NOMO-1 treated with DMSO at 0.1 percent for 48 hours (cell line): Measurements from ENCODE around the gene AGBL4.
"Not testable (repeated sequence)": the region's sequence is repeated elsewhere in the genome, so short reads cannot be mapped to it uniquely, and the experiment has no call there.

ENCODE experiments used
- DNase-seq: peaks from one replicate; lab custom pipeline; 2025; ENCODE audit not compliant: unreplicated experiment; lab: John Stamatoyannopoulos, UW

Gene AGBL4

GRCh38 chr1:49448200-49448599, 575.6 kb downstream of the AGBL4 start:
- no peak for DNase-seq

GRCh38 chr1:49436865-49437264, 586.9 kb downstream of the AGBL4 start:
- no peak for DNase-seq

- DNase-seq: no peak
Observed at GRCh38 chr1:49435291-49435690, 588.5 kb downstream of the AGBL4 start.

GRCh38 chr1:49424782-49425181, 599.0 kb downstream of the AGBL4 start:
- DNase-seq: no peak

GRCh38 chr1:49416758-49417157, 607.0 kb downstream of the AGBL4 start:
- DNase-seq: no peak

DNA sequence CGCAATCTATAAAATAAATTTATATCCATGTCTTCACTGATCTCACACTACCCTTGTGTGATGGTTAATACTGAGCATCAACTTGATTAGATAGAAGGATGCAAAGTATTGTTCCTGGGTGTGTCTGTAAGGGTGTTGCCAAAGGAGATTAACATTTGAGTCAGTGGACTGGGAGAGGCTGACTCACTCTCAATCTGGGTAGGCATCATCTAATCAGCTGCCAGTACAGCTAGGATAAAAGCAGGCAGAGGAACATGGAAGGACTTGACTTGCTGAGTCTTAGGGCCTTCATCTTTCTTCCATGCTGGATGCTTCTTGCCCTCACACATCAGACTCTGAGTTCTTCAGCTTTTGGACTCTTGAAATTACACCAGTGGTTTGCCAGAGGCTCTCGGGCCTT, 615.4 kb downstream of the AGBL4 start:
- no peak for DNase-seq

DNA sequence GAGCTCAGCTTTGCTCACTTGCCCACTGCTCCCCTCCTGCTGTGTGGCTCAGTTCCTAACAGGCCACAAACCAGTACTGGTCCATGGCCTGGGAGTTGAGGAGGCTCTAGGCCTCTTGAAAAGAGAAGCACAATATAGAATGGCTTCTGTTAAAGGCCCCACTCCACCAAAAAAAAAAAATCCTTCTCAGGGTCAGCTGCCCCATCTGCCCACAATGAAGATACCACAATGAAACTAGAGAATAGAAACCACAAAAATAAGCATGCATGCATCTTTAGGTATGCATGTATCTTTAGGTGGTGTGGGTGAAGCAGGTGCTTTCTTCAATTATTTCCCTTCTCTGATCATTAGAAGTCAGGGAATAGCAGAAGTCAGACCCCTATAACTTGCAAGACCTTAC, 626.7 kb downstream of the AGBL4 start:
- DNase-seq: no peak

GRCh38 chr1:49394200-49394599, 629.6 kb downstream of the AGBL4 start:
- DNase-seq: no peak

DNA sequence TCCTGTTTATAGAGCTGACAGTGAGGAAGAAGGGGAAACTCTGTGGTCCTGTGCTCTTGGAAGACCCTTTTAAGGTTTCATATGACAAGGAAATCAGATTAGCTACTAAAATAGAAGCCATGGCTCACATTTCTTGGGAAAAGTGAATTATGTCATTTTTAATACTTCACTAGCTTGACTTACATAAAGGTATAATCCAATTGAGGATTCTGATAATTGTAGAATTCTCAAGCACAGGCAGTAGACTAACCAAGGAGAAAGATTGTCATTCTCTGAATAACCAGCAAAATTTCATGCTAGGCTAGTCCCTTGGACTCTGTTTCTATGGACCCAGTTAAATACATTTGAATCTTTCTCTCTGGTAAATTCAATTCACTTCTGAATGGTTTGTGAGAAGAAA, 634.1 kb downstream of the AGBL4 start:
- DNase-seq: no peak

DNA sequence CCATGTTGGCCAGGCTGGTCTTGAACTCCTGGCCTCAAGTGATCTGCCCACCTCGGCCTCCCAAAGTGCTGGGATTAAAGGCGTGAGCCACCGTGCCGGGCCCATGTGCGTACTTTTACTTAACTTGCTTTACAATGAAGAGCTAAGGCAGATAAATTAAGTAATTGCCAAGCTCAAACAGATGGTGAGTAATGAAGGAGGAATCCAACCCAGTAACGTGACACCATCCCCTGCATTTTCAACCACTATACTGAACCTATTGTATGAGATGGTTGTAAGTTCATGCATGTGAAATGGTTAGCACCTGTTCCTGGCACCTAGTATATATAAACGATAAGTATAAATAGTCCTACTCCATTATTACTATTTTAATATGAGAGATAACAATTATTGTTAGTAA, 659.1 kb downstream of the AGBL4 start:
- DNase-seq: no peak

- DNase-seq: no peak
Observed at GRCh38 chr1:49363628-49364027, 660.1 kb downstream of the AGBL4 start.

- DNase-seq: no peak
Observed at GRCh38 chr1:49358036-49358435, 665.7 kb downstream of the AGBL4 start.

- no peak for DNase-seq
Observed at GRCh38 chr1:49356594-49356993, 667.2 kb downstream of the AGBL4 start.

- no peak for DNase-seq
Observed at GRCh38 chr1:49351768-49352167, 672.0 kb downstream of the AGBL4 start.

DNA sequence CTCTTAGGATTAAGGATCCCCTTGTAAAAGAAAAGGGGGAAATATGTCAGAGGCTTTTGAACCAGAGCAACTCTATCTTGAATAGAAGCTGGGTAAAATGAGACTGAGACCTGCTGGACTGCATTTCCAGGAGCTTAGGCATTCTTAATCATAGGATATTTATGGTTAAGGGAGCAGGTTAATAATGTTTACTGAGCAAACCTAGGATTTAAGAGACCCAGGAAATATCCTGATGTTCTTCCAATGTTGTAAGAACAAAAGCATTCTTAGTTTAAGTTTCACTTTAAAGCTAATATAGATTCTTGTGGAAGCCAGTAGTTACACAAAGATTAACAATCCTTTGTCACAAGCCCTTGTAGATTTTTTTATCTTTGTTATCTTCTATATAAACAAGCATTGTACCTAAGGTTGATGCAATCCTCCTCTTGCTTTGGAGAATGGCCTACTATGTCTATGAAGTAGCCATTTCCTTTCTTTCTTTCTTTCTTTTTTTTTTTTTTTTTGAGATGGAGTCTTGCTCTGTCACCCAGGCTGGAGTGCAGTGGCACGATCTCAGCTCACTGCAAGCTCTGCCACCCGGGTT, 676.9 kb downstream of the AGBL4 start:
- no peak for DNase-seq

- DNase-seq: no peak
Observed at GRCh38 chr1:49340576-49340975, 683.2 kb downstream of the AGBL4 start.

- no peak for DNase-seq
Observed at GRCh38 chr1:49339043-49339442, 684.7 kb downstream of the AGBL4 start.

- DNase-seq: no peak
Observed at GRCh38 chr1:49337251-49337650, 686.5 kb downstream of the AGBL4 start.

DNA sequence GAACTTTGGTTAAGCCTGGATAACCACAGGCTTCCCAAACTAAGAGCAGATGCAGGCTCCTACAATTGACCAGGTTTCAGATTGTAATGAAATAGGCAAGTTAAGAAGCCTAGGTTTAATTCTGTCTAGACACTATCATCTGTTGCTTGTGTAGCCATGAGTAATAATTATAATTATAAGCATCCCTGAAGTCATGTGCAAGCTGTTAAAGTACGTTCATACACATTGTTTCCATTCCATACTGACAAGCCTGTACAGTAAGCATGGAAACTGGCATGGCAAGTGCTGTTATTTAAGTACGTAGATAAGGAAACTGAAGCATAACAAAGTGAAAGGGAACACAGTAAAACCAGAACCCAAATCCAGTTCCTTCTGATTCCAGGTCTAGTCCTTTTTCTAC, 689.8 kb downstream of the AGBL4 start:
- no peak for DNase-seq

GRCh38 chr1:49331066-49331852, 692.5 kb downstream of the AGBL4 start:
- no peak for DNase-seq

DNA sequence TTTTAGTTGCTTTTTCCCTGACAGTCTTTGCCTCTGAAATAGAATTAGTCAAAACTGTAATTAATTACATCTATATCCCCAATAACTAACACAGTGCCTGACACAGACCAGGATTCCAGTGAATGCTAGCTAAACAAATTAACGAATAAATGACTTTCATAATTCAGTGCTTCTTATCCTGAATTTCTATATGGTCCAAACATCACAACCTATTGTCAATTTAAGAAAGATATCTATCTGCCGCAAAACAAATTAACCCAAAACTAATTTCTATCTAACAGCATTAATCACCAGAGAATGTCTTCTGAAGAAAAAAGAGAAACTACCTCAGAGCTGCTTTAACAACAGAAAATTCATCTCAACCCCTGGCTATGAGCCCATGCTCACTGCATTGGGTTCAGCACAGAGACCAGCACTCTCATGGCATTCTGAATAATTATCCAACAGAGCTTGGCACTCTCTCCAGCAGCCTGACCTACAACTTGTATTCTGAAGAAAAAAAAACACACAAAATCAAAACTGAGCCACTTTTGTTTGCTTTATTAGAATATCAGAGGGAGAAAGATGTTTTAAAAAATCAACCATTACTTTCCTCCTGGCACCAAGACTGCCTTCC, 699.7 kb downstream of the AGBL4 start:
- DNase-seq: no peak

GRCh38 chr1:49320493-49320892, 703.3 kb downstream of the AGBL4 start:
- DNase-seq: not testable (repeated sequence)
